Measurements from ENCODE around the gene OR4D1.
A peak's percentile ranks its signal among the peaks of the same experiment; 100 is the strongest.

OR4D1 gene

GRCh38 chr17:58156839-58157803 is 8.9 kb downstream of the OR4D1 start:
- DNase-seq = peak; percentile 58 to 84

- no peak for DNase-seq
Measured at GRCh38 chr17:58158181-58158580, 10.0 kb downstream of the OR4D1 start.

- DNase-seq = no peak
Measured at GRCh38 chr17:58161566-58161965, 13.4 kb downstream of the OR4D1 start.

GRCh38 chr17:58165981-58166380 is 17.8 kb downstream of the OR4D1 start:
- DNase-seq = no peak

- DNase-seq = no peak
Measured at GRCh38 chr17:58166682-58167081, 18.5 kb downstream of the OR4D1 start, which contains the start of gene OR4D2. Gene OR4D2, plus strand, starts transcription at chr17:58166982. Its CDS starts 2,674 bp downstream, at chr17:58169656.

GRCh38 chr17:58170622-58171021 is 22.4 kb downstream of the OR4D1 start:
- DNase-seq = no peak

- peak; percentile 53 to 87 for DNase-seq
Measured at GRCh38 chr17:58172369-58173071, 24.3 kb downstream of the OR4D1 start.

- no peak for DNase-seq
Measured at GRCh38 chr17:58174871-58175270, 26.7 kb downstream of the OR4D1 start.

- DNase-seq = no peak
Measured at GRCh38 chr17:58176200-58176599, 28.0 kb downstream of the OR4D1 start.

GRCh38 chr17:58181796-58182195 is 33.6 kb downstream of the OR4D1 start:
- DNase-seq = no peak

GRCh38 chr17:58183514-58183913 is 35.3 kb downstream of the OR4D1 start:
- DNase-seq = no peak

- DNase-seq = no peak
Measured at GRCh38 chr17:58184308-58184985, 36.3 kb downstream of the OR4D1 start.

- DNase-seq = no peak
Measured at GRCh38 chr17:58184986-58185761, 37.0 kb downstream of the OR4D1 start.

GRCh38 chr17:58186591-58186990 is 38.4 kb downstream of the OR4D1 start:
- DNase-seq = no peak

- DNase-seq = no peak
Measured at GRCh38 chr17:58187063-58187462, 38.9 kb downstream of the OR4D1 start.

GRCh38 chr17:58187675-58188074 is 39.5 kb downstream of the OR4D1 start:
- no peak for DNase-seq

GRCh38 chr17:58189436-58190146 is 41.4 kb downstream of the OR4D1 start:
- DNase-seq = no peak

- no peak for DNase-seq
Measured at GRCh38 chr17:58191241-58191896, 43.2 kb downstream of the OR4D1 start.

GRCh38 chr17:58192612-58193011 is 44.4 kb downstream of the OR4D1 start, which contains the start of gene EPX:
Gene EPX, plus strand, starts transcription at chr17:58192726. Its CDS starts 121 bp downstream, at chr17:58192847.
- DNase-seq = no peak

- DNase-seq = no peak
Measured at GRCh38 chr17:58193641-58194255, 45.6 kb downstream of the OR4D1 start.

Measured in NCI-H524 (cell line).